Measurements from ENCODE around the gene CRYZL1. TPM values are rescaled to one million over a fixed set of nuclear protein-coding genes. Genes with fewer than 3 reads are reported as not detected.
"Not testable (repeated sequence)": the region's sequence is repeated elsewhere in the genome, so short reads cannot be mapped to it uniquely, and the experiment has no call there.

The CRYZL1 gene
- total RNA-seq, 1 donor from 2014 or later, result 43.6 TPM

GRCh38 chr21:33578959-33579542 lies 62.5 kb downstream of the CRYZL1 start:
- Mint-ChIP-seq H3K4me1 (ENCODE audit: unreplicated experiment) (no peaks in the 10 kb centered on the region), H3K4me3 (ENCODE audit: unreplicated experiment) (no peak overlapping the region), H3K27ac (ENCODE audit: unreplicated experiment) (peak overlapping the region; percentile 9), H3K27me3 (ENCODE audit: unreplicated experiment) (no peaks in the 10 kb centered on the region), H3K9me3 (ENCODE audit: unreplicated experiment) (no peaks in the 10 kb centered on the region), H3K36me3 (ENCODE audit: unreplicated experiment) (peaks cover 23% of the 10 kb centered on the region)
- TF ChIP-seq CTCF (IDR thresholded peaks at IDR 0.05), result no peak
- no peak for DNase-seq (ENCODE audit: extremely low spot score, unreplicated experiment)

GRCh38 chr21:33578214-33578613 lies 63.3 kb downstream of the CRYZL1 start:
- Mint-ChIP-seq H3K27me3 (ENCODE audit: unreplicated experiment) (no peaks in the 10 kb centered on the region), H3K9me3 (ENCODE audit: unreplicated experiment) (no peaks in the 10 kb centered on the region), H3K27ac (ENCODE audit: unreplicated experiment) (no peak overlapping the region), H3K4me3 (ENCODE audit: unreplicated experiment) (no peak overlapping the region), H3K4me1 (ENCODE audit: unreplicated experiment) (no peaks in the 10 kb centered on the region), H3K36me3 (ENCODE audit: unreplicated experiment) (peaks cover 26% of the 10 kb centered on the region)
- TF ChIP-seq CTCF (IDR thresholded peaks at IDR 0.05), result no peak
- DNase-seq (ENCODE audit: extremely low spot score, unreplicated experiment), result no peak

GRCh38 chr21:33576741-33577141 lies 64.8 kb downstream of the CRYZL1 start:
- H3K4me1 Mint-ChIP-seq (ENCODE audit: unreplicated experiment); H3K27me3 Mint-ChIP-seq (ENCODE audit: unreplicated experiment); H3K27ac Mint-ChIP-seq (ENCODE audit: unreplicated experiment); H3K9me3 Mint-ChIP-seq (ENCODE audit: unreplicated experiment); H3K4me3 Mint-ChIP-seq (ENCODE audit: unreplicated experiment); DNase-seq (ENCODE audit: extremely low spot score, unreplicated experiment): not testable (repeated sequence)
- H3K36me3 Mint-ChIP-seq (ENCODE audit: unreplicated experiment), result peaks cover 30% of the 10 kb centered on the region

GRCh38 chr21:33572350-33572749 lies 69.2 kb downstream of the CRYZL1 start:
- Mint-ChIP-seq H3K4me1 (ENCODE audit: unreplicated experiment) (peaks cover 1% of the 10 kb centered on the region), H3K27me3 (ENCODE audit: unreplicated experiment) (no peaks in the 10 kb centered on the region), H3K9me3 (ENCODE audit: unreplicated experiment) (no peaks in the 10 kb centered on the region), H3K4me3 (ENCODE audit: unreplicated experiment) (no peak overlapping the region), H3K27ac (ENCODE audit: unreplicated experiment) (peak overlapping the region; percentile 0), H3K36me3 (ENCODE audit: unreplicated experiment) (peaks cover 34% of the 10 kb centered on the region)
- no peak for TF ChIP-seq CTCF (IDR thresholded peaks at IDR 0.05)
- no peak for DNase-seq (ENCODE audit: extremely low spot score, unreplicated experiment)

GRCh38 chr21:33569991-33570390 lies 71.5 kb downstream of the CRYZL1 start:
- Mint-ChIP-seq H3K4me1 (ENCODE audit: unreplicated experiment) (peaks cover 1% of the 10 kb centered on the region), H3K36me3 (ENCODE audit: unreplicated experiment) (peaks cover 34% of the 10 kb centered on the region), H3K27me3 (ENCODE audit: unreplicated experiment) (no peaks in the 10 kb centered on the region), H3K4me3 (ENCODE audit: unreplicated experiment) (no peak overlapping the region), H3K27ac (ENCODE audit: unreplicated experiment) (no peak overlapping the region), H3K9me3 (ENCODE audit: unreplicated experiment) (no peaks in the 10 kb centered on the region)
- DNase-seq (ENCODE audit: extremely low spot score, unreplicated experiment), result no peak
- no peak for TF ChIP-seq CTCF (IDR thresholded peaks at IDR 0.05)

GRCh38 chr21:33568448-33568847 lies 73.1 kb downstream of the CRYZL1 start:
- TF ChIP-seq CTCF (IDR thresholded peaks at IDR 0.05), result no peak
- H3K27ac Mint-ChIP-seq (ENCODE audit: unreplicated experiment), result no peak overlapping the region
- H3K9me3 Mint-ChIP-seq (ENCODE audit: unreplicated experiment), result no peaks in the 10 kb centered on the region
- H3K27me3 Mint-ChIP-seq (ENCODE audit: unreplicated experiment), result no peaks in the 10 kb centered on the region
- H3K4me1 Mint-ChIP-seq (ENCODE audit: unreplicated experiment), result peaks cover 1% of the 10 kb centered on the region
- H3K36me3 Mint-ChIP-seq (ENCODE audit: unreplicated experiment), result peaks cover 25% of the 10 kb centered on the region
- no peak overlapping the region for H3K4me3 Mint-ChIP-seq (ENCODE audit: unreplicated experiment)
- no peak for DNase-seq (ENCODE audit: extremely low spot score, unreplicated experiment)
